ENCODE data around the gene PACRG. TPM values are rescaled to one million over a fixed set of nuclear protein-coding genes. Genes with fewer than 3 reads are reported as not detected.

Gene PACRG
- total and polyA plus RNA-seq, 2 donors (not counting 3 experiments of a cell fraction or from before 2014, with no cell fraction given): 0.08 TPM; not detected in 1

GRCh38 chr6:162701551-162701950 lies 26.2 kb upstream of the PACRG start:
- H3K9me3 ChIP-seq (replicated peaks; ENCODE audit: control insufficient read depth, insufficient read depth, low read length): no peaks in the 10 kb centered on the region
- FAIRE-seq: no peak
- ChIA-PET CTCF (no interaction called here), POLR2A (no interaction called here)
- no peak overlapping the region for H3K4me2 ChIP-seq (ENCODE audit: insufficient read depth, low read length)
- no peak for DNase-seq (ENCODE audit: low read depth, low spot score)
- no peak overlapping the region for H3K9ac ChIP-seq (replicated peaks; ENCODE audit: extremely low read depth, insufficient read depth, low read length)
- no peaks in the 10 kb centered on the region for H3K4me1 ChIP-seq (ENCODE audit: control insufficient read depth, extremely low read depth, insufficient read depth, low read length)
- H3K36me3 ChIP-seq (ENCODE audit: control insufficient read depth in 2 of 2, extremely low read depth in 1 of 2, insufficient read depth in 2 of 2, low read length in 2 of 2): no peaks in the 10 kb centered on the region
- H3K9me1 ChIP-seq (replicated peaks; ENCODE audit: control insufficient read depth, extremely low read depth, insufficient read depth, low read length): no peaks in the 10 kb centered on the region
- no peak overlapping the region for H3K4me3 ChIP-seq (replicated peaks in 1 of 3; ENCODE audit: insufficient read depth in 1 of 3, low read depth in 1 of 3, low read length in 3 of 3)
- H4K20me1 ChIP-seq (replicated peaks; ENCODE audit: control insufficient read depth, extremely low read depth, insufficient read depth, low read length): no peaks in the 10 kb centered on the region
- no TSS peak for BruUV-seq (replicated peaks)
- H3K79me2 ChIP-seq (ENCODE audit: control insufficient read depth, insufficient read depth, low read length): no peaks in the 10 kb centered on the region
- H2AFZ ChIP-seq (ENCODE audit: low read depth, low read length): no peak overlapping the region
- no peak overlapping the region for H3K27ac ChIP-seq (ENCODE audit: insufficient read depth, low read depth, low read length)
- dilution Hi-C loops (cut with MboI; ENCODE audit: extremely low pct_ligation_motif_present, low sequenced_read_pairs) (no loop called here), intact Hi-C loops (cut with micrococcal nuclease) (no loop called here)
- no peak for TF ChIP-seq CTCF (IDR thresholded peaks at IDR 0.05; ENCODE audit: extremely low read depth in 1 of 2, insufficient read depth in 1 of 2, low read depth in 1 of 2, low read length in 2 of 2)
- TF ChIP-seq EZH2 (IDR thresholded peaks at IDR 0.05; ENCODE audit: borderline replicate concordance, low read depth, low read length, severe bottlenecking): no peak
- no peak for TF ChIP-seq MYC (IDR thresholded peaks at IDR 0.05; ENCODE audit: low read depth, low read length)
- TF ChIP-seq, protein P1, sequence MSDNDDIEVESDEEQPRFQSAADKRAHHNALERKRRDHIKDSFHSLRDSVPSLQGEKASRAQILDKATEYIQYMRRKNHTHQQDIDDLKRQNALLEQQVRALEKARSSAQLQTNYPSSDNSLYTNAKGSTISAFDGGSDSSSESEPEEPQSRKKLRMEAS (IDR thresholded peaks at IDR 0.05; ENCODE audit: insufficient read depth, insufficient read length): no peak
- TF ChIP-seq GATA2 (IDR thresholded peaks at IDR 0.05; ENCODE audit: insufficient read depth, insufficient read length, low read depth, low read length): no peak
- TF ChIP-seq POLR2A (IDR thresholded peaks at IDR 0.05; ENCODE audit: low read depth, low read length): no peak
- TF ChIP-seq POLR2AphosphoS5 (IDR thresholded peaks at IDR 0.05; ENCODE audit: insufficient read depth, low read depth, low read length): no peak
- no peak for TF ChIP-seq FOS (IDR thresholded peaks at IDR 0.05; ENCODE audit: borderline replicate concordance, insufficient read depth, low read length)
- no peak for TF ChIP-seq JUN (IDR thresholded peaks at IDR 0.05; ENCODE audit: borderline replicate concordance, insufficient read depth, insufficient read length, low read depth)
- H3K27me3 ChIP-seq (ENCODE audit: control insufficient read depth in 2 of 2, insufficient read depth in 2 of 2, low read length in 2 of 2): no peaks in the 10 kb centered on the region
